ENCODE data around the gene IL22RA2.
A peak's percentile ranks its signal among the peaks of the same experiment; 100 is the strongest.
"Not testable (repeated sequence)": the region's sequence is repeated elsewhere in the genome, so short reads cannot be mapped to it uniquely, and the experiment has no call there.

The IL22RA2 gene

DNA sequence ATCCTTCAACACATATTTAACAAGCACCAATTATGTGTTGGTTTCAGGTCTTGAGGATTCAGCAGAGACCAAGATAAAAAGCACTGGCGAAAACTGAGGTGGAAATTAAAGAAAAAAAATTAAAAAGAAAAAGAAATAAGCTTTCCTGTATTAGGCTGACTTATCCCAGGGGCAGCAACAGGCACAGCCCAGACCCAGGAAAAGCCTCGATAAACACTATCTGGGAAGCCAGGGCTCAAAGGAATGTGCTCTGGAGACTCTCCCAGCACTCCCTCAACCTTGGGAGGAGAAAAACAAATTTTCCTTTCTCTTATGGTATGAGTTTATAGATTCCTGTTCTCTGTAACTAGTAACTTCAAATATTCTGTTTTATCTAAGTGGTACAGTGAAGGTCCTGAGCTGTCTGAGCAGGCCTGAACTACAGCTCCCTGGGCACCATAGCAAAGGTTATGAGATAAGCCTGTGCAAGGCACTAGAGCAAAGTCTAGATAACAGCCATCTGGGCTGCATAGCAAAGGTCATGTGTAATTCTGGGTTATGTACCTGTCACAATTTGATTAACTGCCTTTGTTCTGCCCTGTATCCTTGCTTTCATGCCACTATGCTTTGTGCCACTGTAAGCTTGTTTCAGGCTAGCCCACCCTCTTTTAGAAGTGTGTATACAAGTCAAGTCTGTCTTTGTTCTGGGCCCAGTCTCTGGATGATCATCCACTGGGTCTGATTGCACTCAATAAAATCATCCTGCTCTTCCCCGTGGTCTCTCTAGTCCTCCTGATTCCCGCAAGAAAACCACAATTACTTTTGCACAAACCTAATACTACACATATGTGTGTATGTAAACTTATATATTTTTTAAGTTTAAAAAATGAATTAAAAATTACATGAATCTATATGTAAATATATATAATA is 54.0 kb downstream of the IL22RA2 start:
- DNase-seq: no peak

DNA sequence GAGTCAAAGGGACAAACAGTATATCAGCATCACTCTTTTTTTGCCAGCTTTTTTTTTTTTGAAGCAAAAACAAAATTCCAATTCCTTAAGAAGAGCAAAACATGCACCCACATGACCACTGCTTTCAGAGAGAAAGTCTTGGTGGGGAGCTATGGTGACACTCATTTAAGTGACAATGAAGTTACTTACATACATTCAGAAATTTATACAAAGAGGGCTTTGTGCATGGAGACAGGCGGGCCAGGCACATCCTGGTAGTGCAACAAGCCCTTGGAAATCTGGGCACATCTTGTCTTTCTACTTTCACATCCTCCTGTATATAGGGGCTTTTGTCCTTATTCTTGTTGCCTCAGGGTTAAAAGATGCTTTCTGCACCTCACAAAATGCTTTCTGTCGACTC is 55.9 kb downstream of the IL22RA2 start:
- DNase-seq: no peak

DNA sequence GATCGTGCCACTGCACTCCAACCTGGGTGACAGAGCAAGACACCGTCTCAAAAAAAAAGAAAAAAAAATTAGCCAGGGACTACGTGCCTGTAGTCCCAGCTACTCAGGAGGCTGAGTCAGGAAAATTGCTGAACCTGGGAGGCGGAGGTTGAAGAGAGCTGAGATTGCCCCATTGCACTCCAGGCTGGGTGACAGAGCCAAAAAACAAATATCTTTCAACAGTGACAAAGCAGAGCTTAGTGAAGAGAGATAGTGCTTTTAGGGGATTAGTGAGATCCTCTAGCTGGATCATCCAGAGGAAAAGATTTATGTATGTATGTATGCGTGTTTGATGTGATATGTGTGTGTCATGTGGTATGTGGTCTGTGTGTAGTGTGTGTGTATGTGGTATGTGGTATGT is 56.6 kb downstream of the IL22RA2 start:
- DNase-seq: no peak

DNA sequence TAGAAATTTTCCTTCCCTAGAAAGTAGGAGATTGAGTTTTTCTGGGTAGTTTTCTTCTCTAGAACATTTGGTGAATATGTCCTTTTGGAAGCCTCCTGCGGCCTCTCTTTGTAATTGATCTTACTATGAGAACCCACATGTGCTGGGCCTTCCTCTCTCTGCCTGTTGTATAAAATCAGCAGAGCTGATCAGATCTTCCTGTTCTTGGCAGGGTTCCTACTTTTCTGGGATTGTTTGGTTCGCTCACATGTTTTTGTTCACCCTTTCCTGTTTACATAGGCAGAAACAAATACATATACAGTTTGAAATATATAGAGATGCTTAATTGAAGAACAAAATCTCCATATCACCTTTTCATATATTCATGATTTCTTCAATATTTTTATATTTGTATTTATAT is 57.8 kb downstream of the IL22RA2 start:
- no peak for DNase-seq

DNA sequence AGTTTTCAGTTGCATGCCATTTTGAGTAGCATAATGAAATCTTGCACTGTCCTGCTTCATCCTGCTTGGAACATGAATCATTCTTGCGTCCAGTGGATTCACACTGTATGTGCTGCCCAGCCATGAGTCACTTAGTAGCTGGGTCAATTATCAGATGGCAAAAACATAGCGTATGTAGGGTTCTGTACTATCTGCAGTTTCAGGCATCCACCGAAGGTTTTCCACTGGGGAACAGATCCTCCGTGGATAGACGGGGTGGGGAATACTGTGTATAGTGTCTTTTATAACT is 61.4 kb downstream of the IL22RA2 start:
- no peak for DNase-seq

DNA sequence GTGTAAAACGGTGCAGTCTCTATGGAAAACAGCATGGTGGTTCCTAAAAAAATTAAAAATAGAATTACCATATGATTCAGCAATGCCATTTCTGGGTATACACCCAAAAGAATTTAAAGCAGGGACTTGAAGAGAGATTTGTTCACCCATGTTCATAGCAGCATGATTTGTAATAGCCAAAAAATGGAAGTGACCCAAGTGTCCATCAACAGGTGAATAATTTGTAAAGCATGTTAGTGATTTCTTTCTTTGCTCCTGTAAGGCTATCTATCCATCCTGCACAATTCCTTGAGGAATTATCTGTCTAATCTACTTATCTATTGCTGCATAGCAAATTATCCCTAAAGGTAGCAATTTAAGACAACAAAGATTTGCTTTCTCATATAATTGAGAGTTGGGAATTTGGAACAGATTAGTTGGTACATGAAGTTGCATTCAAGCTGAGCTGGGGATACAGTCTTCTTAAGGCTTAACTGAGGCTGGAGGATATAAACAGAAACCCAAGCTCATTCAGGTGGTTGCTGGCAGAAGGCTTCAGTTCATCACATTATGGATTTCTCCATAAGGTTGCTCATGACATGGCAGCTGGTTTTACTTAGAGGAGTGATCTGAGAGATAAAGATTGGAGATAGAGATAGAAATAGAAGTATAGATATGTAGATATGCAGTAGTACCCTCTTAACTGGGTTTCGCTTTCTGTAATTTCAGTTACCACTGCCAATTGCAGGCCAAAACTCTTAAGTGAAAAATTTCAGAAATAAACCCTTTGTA is 62.0 kb downstream of the IL22RA2 start:
- DNase-seq: no peak

DNA sequence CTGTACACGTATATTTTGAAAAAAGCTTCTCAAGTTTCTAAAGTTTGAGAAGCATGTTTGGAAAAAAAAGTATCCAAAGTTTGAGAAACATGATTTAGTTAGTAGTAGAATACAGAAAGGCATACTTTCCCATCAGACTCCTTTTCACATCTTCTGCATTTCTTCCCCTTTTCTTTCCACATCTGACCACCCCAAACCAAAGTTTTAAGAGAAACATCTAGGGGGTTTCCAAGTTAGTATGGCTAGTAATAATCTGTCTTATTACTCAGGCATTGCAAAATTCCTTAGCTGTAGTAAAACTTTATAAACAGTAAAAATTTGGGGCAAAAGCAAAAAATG is 65.7 kb downstream of the IL22RA2 start:
- DNase-seq: no peak

DNA sequence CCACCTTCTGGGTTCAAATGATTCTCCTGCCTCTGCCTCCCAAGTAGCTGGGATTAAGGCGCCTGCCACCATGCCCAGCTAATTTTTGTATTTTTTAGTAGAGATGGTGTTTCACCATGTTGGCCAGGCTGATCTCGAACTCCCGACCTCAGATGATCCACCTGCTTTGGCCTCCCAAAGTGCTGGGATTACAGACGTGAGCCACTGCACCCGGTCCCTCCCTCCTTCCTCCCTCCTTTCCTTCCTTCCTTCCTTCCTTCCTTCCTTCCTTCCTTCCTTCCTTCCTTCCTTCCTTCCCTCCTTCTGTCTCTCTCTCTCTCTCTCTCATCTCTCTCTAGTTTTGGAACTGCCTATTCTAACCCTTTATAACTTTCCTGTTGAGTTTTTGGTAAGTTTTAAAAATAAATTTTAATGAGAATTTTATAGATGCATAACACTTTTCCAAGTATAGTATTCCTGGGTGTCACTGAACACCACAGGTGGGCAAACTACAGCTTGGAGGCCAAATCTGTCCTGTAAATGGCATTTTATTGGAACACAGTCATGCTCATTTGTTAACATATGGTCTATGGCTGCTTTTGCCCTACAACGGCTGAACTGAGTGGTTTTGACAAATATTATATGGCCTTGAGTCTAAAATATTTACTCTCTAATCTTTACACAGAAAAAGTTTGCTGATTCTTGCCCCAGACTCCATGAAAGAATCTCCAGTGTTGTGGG is 66.2 kb downstream of the IL22RA2 start:
- not testable (repeated sequence) for DNase-seq

DNA sequence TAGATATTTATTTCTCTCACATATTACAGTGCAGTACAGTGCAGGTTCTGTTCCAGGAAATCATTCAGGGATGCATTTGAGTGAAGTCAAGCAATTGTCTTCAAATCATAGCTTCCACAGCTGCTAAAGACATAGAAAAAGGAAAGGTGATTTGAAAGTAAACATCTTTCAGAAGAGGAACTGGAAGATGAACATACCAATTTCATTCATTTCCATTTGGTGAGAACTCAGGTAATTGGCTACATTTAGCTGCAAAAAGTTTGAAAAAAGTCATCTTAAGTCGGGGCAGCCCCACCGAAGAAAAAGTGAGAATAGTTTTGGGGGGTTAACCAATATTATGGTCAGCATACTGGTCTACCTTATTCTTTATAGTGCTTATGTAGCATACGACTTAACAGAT is 67.3 kb downstream of the IL22RA2 start:
- DNase-seq: no peak

DNA sequence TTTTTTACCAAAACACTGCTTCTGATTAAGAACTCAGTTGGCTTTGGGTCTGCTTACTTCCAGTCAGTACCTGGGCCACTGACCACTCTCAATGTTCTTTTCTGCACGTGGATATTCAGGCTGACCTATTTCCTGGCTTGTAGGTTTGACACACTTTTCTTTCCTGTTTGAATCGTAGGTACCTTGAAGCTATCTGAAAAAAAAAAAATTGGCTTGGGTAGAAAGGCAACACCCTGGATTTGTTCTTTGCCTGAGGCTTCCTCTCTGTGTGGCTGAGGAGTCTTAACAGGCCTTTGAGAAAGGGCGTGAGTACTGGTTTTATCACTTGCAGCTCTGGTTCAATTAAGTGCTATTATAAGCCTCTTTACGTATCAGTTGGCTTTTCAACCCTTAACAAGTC is 68.1 kb downstream of the IL22RA2 start:
- no peak for DNase-seq

DNA sequence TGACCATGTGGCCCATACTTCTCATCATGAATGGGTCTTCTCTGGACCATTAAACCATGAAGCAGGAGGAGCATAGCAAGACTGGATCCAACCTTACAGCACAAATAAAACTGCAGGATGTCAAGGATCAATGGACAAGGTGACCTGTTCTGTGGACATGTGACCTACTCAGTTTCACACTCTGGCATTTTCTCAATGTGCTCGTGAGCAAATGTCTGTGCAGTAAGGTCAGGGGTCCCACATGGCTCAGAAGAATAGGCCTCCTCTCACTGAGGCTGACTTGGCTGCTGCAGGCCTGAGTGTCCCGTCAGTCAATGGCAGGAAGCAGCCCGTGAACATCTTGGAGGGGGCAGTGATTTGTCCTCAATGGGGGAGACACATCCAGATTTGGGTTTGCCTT is 68.5 kb downstream of the IL22RA2 start:
- DNase-seq: no peak

DNA sequence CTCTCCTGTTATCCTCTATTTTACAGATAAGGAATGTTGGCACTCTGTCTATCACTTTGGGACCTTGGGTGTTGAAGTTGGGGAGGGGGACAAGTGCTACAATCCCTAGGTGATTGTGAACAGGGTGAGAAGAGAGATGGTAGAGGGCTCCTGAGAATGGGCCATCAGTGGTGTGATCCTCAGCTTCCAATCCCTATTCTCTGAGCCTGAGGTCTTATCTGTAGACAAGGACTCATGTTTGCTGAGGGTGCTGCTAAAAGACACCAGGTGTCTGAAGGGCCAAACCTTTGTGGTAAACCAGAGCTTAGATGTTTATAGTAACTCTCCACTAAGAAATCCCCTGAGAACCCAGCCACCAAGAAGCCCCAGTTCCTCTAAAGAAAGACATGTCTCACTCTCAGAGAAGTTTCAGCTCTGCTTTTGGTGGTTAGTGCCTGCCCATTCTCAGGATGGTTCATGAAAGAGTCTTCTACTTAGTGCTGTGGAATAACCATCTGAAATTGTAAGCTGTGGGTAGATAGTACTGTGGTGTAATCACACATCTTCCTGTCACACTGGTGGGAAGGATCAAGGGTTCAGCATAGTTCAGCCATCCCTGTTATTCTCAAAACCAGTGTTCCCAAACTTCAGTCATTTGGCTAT is 70.5 kb downstream of the IL22RA2 start:
- peak; percentile 21 for DNase-seq

DNA sequence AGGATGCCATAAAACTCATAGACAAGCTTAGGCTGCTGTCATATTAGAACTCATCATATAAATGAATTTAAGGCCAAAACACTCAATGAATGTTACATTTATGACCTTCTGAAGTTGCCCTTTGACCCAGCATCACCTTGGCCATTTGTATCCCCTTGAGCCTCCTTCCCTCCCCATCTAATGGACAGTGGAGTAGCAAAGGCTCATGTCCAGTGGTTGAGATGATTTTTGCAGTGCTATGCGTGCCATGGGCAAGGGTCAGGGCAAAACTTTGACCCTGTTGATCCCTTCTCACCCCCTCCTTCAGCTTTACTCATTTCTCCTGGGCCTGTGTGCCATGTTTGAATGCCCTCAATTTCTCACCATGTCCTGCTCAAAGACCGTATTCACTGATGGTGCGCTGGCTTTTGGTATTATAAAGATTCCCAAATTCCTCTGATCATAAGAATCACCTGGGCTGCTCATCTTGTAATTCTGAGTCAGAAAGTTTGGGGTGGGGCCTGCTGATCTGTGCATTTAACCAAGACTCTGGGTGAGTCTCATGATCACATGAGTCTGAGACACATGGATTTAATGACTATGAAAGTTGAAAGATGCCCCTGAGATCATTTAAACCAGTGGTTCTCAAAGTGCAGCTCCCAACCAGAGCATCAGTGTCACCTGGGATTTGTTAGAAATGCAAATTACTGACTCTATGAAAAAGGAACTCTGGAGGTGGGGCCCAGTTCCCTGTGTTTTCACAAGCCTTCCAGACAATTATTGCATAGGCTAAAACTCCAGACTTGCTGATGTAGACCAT is 71.2 kb downstream of the IL22RA2 start:
- no peak for DNase-seq

DNA sequence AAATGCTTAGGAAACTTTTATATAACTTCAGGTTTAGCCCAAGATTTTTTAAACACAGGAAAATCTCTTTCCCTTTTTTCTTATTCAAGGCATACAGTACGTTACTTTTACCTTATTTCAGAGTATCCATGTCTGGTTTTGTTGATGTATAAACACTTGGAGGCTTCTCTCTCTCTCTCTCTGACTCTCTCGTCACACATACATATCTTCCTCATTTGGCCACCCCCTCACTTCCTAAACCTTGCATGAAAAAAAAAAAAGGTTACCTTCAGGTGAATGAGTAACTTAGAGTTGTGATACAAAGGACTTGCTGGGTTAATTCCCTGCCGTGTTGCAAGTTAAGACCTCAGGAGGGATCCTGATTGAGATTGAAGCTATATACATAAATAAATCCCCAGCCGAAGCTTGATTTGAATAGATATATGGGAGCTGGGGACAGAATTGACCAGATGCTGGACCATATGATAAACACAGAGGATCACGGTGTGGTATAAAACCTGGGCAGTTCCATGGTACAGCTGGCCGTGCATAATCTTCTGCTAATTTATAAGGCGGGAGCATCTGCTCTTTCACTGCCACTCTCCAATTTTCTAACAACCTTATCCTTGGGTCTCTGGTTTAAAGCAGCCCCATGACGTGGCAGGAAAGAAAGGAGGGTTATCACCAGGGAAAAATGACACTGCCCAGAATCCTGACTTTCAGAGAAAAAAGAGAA is 73.6 kb downstream of the IL22RA2 start:
- no peak for DNase-seq

DNA sequence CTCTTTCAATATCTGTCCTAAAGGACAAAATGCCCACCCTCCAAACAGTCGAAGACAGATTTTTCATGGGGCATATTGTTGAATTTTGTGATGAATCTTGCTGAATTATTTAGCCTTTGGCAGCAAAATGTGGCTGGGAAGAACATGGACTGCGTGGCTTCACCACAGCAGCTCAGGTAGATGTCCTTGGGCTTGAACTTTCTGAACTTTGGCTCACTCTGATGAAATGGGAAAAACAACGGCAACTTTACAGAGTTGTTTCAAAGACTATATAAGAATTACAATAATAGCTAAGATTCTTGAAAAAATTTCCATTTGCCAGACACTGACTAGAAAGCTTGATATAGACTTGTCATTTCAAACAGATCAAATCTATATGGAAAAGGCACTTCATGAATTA is 75.9 kb downstream of the IL22RA2 start:
- no peak for DNase-seq

DNA sequence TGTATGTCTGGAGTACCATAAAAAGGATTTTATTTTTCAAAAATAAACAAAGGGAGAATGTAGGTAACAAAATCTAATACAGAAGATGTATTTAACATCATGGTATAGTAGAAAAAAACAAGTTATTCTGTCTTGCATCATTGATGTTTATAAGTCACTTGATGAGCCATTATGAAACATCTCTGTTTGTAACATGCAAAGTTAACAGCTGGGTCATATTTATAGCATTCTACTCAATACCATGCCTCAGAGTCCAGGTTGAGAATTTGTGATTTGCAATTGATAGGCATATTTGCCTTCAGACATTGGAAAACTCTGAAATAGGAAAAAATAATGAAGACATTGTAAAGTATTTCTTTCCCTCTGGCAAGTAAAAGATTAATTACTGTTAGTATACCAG is 76.4 kb downstream of the IL22RA2 start:
- DNase-seq: no peak

DNA sequence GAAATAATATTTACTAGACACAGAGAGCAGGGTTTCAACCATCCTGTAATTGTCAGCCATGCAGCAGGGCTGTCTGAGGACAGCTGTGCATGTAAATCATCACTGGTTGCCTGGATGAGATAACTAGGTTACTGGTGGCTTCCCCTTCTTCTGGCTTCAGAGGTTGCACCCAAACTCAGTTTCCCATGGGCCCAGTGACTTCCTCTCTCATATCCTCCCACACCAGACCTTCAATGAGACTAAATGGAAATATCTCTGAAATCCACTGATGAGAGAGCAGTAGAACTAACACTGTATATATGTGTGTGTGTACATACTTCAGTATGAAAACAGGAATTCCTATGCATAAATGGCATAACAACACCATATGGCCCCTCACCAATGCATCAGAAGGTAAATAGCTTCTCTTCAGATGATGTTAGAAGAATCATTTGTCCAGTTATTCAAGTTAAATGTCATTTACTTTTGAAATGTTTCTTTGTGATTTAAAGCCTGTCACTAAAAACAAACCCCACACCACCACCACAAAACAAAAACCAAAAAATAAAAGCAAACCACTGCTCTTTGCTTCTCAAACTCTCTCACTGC is 77.7 kb downstream of the IL22RA2 start:
- DNase-seq: no peak

DNA sequence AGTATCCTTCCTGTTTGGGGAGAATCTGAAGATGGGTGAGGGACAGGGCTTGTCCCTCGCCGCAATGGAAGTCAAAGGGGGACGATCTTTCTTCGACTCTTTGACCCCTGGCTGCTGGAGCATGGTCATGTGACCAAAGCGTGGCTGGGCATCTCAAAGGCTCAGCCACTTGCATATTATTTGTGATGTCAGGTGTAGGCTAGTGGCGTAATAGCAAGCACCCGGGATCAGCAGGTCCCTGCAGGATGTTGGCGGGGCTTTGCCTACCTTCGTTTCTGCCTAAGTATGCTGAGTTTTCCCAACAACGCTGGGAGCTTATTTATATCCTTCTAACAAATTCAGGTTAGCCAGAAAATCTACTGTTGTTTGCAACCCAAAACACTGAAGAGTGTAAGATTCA is 78.4 kb downstream of the IL22RA2 start:
- DNase-seq: no peak

DNA sequence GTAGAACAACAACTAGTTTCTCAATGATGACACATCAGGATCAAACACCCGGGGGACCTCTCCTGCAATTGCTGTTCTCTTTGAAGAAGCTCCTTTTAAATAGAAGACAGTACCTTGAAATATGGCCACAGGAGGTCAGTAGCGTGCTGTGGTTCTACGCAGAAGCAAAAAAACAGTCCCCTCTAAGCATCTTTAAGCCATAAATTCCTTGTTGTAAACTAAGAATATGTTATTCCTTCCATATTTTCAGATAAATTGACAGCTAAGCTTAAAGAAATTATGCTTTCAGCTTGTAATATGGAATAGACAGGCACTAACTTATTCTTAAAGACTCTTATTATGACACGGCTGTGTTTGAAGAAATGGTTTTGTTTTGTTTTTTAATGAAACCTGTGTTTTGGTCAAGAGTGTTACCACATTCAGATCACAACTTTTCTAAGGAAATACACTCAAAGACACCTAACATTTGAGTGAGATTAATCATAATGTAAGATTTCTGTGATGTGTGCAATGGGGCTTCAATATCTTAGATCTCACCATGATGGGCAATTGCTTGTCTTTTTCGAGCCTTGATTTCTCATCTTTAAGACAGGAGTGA is 78.9 kb downstream of the IL22RA2 start:
- peak; percentile 63 for DNase-seq
